Measurements from ENCODE around the gene TOR1A.

The TOR1A gene

GRCh38 chr9:129864991-129865647, 41.2 kb upstream of the TOR1A start:
- Histone ChIP-seq H3K36me3 (ENCODE audit: control insufficient read depth, insufficient read depth, low read length) (peaks cover 15% of the 10 kb centered on the region), H3K27me3 (replicated peaks; ENCODE audit: control insufficient read depth, insufficient read depth, low read length, poor library complexity, severe bottlenecking) (no peaks in the 10 kb centered on the region), H3K4me3 (ENCODE audit: insufficient read depth, low read depth, low read length, poor library complexity, severe bottlenecking) (no peak overlapping the region), H3K4me1 (ENCODE audit: control insufficient read depth, insufficient read depth, low read length, poor library complexity, severe bottlenecking) (peaks cover 80% of the 10 kb centered on the region), H3K9me3 (ENCODE audit: control insufficient read depth, low read length) (no peaks in the 10 kb centered on the region), H3K27ac (ENCODE audit: insufficient read depth, low read length, poor library complexity, severe bottlenecking) (peak overlapping the region; percentile 35)
- no peak for DNase-seq

GRCh38 chr9:129863059-129863690, 39.2 kb upstream of the TOR1A start:
- peak; percentile 58 to 74 (median 74) for DNase-seq
- no peaks in the 10 kb centered on the region for H3K27me3 ChIP-seq (replicated peaks; ENCODE audit: control insufficient read depth, insufficient read depth, low read length, poor library complexity, severe bottlenecking)
- H3K4me1 ChIP-seq (ENCODE audit: control insufficient read depth, insufficient read depth, low read length, poor library complexity, severe bottlenecking), result peaks cover 61% of the 10 kb centered on the region
- H3K9me3 ChIP-seq (ENCODE audit: control insufficient read depth, low read length), result no peaks in the 10 kb centered on the region
- H3K4me3 ChIP-seq (ENCODE audit: insufficient read depth, low read depth, low read length, poor library complexity, severe bottlenecking), result peak overlapping the region; percentile 4
- peak overlapping the region; percentile 57 for H3K27ac ChIP-seq (ENCODE audit: insufficient read depth, low read length, poor library complexity, severe bottlenecking)
- peaks cover 23% of the 10 kb centered on the region for H3K36me3 ChIP-seq (ENCODE audit: control insufficient read depth, insufficient read depth, low read length)

GRCh38 chr9:129861447-129861827, 37.5 kb upstream of the TOR1A start:
- H3K36me3 ChIP-seq (ENCODE audit: control insufficient read depth, insufficient read depth, low read length), result peaks cover 40% of the 10 kb centered on the region
- peaks cover 43% of the 10 kb centered on the region for H3K4me1 ChIP-seq (ENCODE audit: control insufficient read depth, insufficient read depth, low read length, poor library complexity, severe bottlenecking)
- DNase-seq, result no peak
- H3K27me3 ChIP-seq (replicated peaks; ENCODE audit: control insufficient read depth, insufficient read depth, low read length, poor library complexity, severe bottlenecking), result no peaks in the 10 kb centered on the region
- no peaks in the 10 kb centered on the region for H3K9me3 ChIP-seq (ENCODE audit: control insufficient read depth, low read length)
- peak overlapping the region; percentile 21 for H3K27ac ChIP-seq (ENCODE audit: insufficient read depth, low read length, poor library complexity, severe bottlenecking)
- no peak overlapping the region for H3K4me3 ChIP-seq (ENCODE audit: insufficient read depth, low read depth, low read length, poor library complexity, severe bottlenecking)

- no peak for DNase-seq
- Histone ChIP-seq H3K36me3 (ENCODE audit: control insufficient read depth, insufficient read depth, low read length) (peaks cover 46% of the 10 kb centered on the region), H3K4me1 (ENCODE audit: control insufficient read depth, insufficient read depth, low read length, poor library complexity, severe bottlenecking) (peaks cover 37% of the 10 kb centered on the region), H3K27me3 (replicated peaks; ENCODE audit: control insufficient read depth, insufficient read depth, low read length, poor library complexity, severe bottlenecking) (no peaks in the 10 kb centered on the region), H3K27ac (ENCODE audit: insufficient read depth, low read length, poor library complexity, severe bottlenecking) (peak overlapping the region; percentile 21), H3K4me3 (ENCODE audit: insufficient read depth, low read depth, low read length, poor library complexity, severe bottlenecking) (no peak overlapping the region), H3K9me3 (ENCODE audit: control insufficient read depth, low read length) (no peaks in the 10 kb centered on the region)
Observed at GRCh38 chr9:129860653-129861446, 36.9 kb upstream of the TOR1A start.

DNA sequence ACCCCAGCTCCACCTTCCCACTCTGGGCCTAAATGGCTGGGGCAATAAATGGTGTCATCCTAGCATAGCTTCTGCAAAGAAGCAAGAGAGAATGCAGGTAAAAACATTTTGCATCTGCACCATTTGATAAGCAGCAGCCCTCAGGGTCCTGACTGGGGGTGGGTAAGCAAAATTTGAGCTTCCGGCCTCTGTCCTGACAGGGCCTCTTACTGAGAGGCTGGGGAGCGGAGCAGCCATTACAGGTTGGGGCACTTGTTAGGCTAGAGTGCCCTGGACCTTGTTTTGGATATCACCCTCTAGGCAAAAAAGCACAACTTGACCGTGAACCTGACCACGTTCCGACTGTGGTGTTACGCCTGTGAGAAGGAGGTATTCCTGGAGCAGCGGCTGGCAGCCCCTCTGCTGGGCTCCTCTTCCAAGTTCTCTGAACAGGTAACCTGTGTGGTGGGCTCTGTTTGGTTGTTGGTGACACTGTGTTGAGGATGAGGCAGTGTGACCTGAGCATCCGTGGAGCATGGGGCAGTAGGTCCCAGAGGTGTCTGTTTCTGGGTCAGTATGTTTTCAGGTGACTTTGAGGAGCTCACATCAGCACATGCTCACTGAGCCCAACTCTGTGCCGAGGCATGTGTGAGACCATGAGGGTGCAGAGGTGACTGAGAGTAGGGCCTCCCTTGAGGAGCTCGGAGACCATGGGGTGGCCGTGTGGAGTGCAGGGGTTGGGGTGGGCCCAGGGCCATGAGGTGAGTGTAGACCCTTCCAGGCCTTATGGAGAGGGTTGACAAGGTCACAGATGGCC, 34.4 kb upstream of the TOR1A start:
- Histone ChIP-seq H3K36me3 (ENCODE audit: control insufficient read depth, insufficient read depth, low read length) (peaks cover 61% of the 10 kb centered on the region), H3K4me1 (ENCODE audit: control insufficient read depth, insufficient read depth, low read length, poor library complexity, severe bottlenecking) (peaks cover 36% of the 10 kb centered on the region)

GRCh38 chr9:129857207-129857606, 33.3 kb upstream of the TOR1A start:
- peaks cover 26% of the 10 kb centered on the region for H3K4me1 ChIP-seq (ENCODE audit: control insufficient read depth, insufficient read depth, low read length, poor library complexity, severe bottlenecking)
- H3K4me3 ChIP-seq (ENCODE audit: insufficient read depth, low read depth, low read length, poor library complexity, severe bottlenecking), result no peak overlapping the region
- H3K27me3 ChIP-seq (replicated peaks; ENCODE audit: control insufficient read depth, insufficient read depth, low read length, poor library complexity, severe bottlenecking), result no peaks in the 10 kb centered on the region
- H3K36me3 ChIP-seq (ENCODE audit: control insufficient read depth, insufficient read depth, low read length), result peaks cover 73% of the 10 kb centered on the region
- DNase-seq, result no peak
- H3K27ac ChIP-seq (ENCODE audit: insufficient read depth, low read length, poor library complexity, severe bottlenecking), result no peak overlapping the region
- H3K9me3 ChIP-seq (ENCODE audit: control insufficient read depth, low read length), result no peaks in the 10 kb centered on the region

More for the DNA sequence above, 34.4 kb upstream of the TOR1A start:
- H3K27me3 ChIP-seq (replicated peaks; ENCODE audit: control insufficient read depth, insufficient read depth, low read length, poor library complexity, severe bottlenecking), result no peaks in the 10 kb centered on the region
- H3K27ac ChIP-seq (ENCODE audit: insufficient read depth, low read length, poor library complexity, severe bottlenecking), result peak overlapping the region; percentile 25
- no peak overlapping the region for H3K4me3 ChIP-seq (ENCODE audit: insufficient read depth, low read depth, low read length, poor library complexity, severe bottlenecking)
- H3K9me3 ChIP-seq (ENCODE audit: control insufficient read depth, low read length), result no peaks in the 10 kb centered on the region
- DNase-seq, result no peak

GRCh38 chr9:129854588-129855110, 30.7 kb upstream of the TOR1A start:
- Histone ChIP-seq H3K4me1 (ENCODE audit: control insufficient read depth, insufficient read depth, low read length, poor library complexity, severe bottlenecking) (peaks cover 9% of the 10 kb centered on the region), H3K9me3 (ENCODE audit: control insufficient read depth, low read length) (no peaks in the 10 kb centered on the region), H3K27me3 (replicated peaks; ENCODE audit: control insufficient read depth, insufficient read depth, low read length, poor library complexity, severe bottlenecking) (no peaks in the 10 kb centered on the region), H3K27ac (ENCODE audit: insufficient read depth, low read length, poor library complexity, severe bottlenecking) (no peak overlapping the region), H3K36me3 (ENCODE audit: control insufficient read depth, insufficient read depth, low read length) (peaks cover 78% of the 10 kb centered on the region), H3K4me3 (ENCODE audit: insufficient read depth, low read depth, low read length, poor library complexity, severe bottlenecking) (no peak overlapping the region)
- DNase-seq, result no peak

DNA sequence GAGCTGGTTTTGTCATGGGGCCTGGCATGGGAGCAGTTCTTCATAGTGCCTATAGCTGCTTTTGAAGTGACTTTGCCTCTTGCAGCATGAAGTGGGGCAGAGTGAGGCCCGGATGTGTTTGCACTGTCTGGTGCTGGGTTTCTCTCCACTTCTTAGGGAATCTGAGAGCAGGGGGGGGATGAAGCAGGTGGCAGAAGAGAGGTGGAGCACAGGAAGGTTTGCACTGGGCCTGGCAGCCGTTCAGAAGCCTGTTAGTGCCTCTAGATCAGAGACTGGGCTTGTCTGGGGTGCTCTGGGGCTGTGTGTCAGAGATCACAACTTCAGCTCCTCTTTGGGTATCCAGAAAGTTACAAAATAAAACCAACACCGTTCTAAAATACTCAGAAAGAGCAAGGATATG, 29.7 kb upstream of the TOR1A start:
- no peak overlapping the region for H3K27ac ChIP-seq (ENCODE audit: insufficient read depth, low read length, poor library complexity, severe bottlenecking)
- H3K4me3 ChIP-seq (ENCODE audit: insufficient read depth, low read depth, low read length, poor library complexity, severe bottlenecking), result no peak overlapping the region
- H3K36me3 ChIP-seq (ENCODE audit: control insufficient read depth, insufficient read depth, low read length), result peaks cover 75% of the 10 kb centered on the region
- peaks cover 9% of the 10 kb centered on the region for H3K4me1 ChIP-seq (ENCODE audit: control insufficient read depth, insufficient read depth, low read length, poor library complexity, severe bottlenecking)
- H3K9me3 ChIP-seq (ENCODE audit: control insufficient read depth, low read length), result no peaks in the 10 kb centered on the region
- DNase-seq, result no peak
- no peaks in the 10 kb centered on the region for H3K27me3 ChIP-seq (replicated peaks; ENCODE audit: control insufficient read depth, insufficient read depth, low read length, poor library complexity, severe bottlenecking)

DNA sequence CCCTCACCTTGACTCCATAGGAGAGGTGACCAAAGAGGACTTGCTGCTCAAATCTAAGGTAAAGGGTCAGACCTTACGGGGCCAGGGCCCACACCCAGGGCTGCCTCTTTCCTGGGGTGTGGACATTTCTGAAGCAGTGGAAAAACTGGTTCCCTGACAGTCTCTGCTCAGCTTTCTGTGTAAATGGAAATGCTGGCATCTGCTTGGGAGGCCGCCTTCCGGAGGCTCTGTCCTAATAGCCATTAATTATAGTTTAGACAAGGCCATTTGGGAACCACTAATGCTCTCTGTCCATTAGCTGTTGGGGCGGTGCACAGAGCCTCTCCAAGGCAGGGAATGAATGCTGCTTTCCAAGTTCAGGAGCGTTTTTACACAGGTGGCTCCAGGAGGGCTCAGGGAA, 28.6 kb upstream of the TOR1A start:
- Histone ChIP-seq H3K4me3 (ENCODE audit: insufficient read depth, low read depth, low read length, poor library complexity, severe bottlenecking) (no peak overlapping the region), H3K4me1 (ENCODE audit: control insufficient read depth, insufficient read depth, low read length, poor library complexity, severe bottlenecking) (peaks cover 9% of the 10 kb centered on the region), H3K27ac (ENCODE audit: insufficient read depth, low read length, poor library complexity, severe bottlenecking) (no peak overlapping the region), H3K9me3 (ENCODE audit: control insufficient read depth, low read length) (no peaks in the 10 kb centered on the region), H3K36me3 (ENCODE audit: control insufficient read depth, insufficient read depth, low read length) (peaks cover 65% of the 10 kb centered on the region), H3K27me3 (replicated peaks; ENCODE audit: control insufficient read depth, insufficient read depth, low read length, poor library complexity, severe bottlenecking) (no peaks in the 10 kb centered on the region)
- no peak for DNase-seq

All from effector memory CD4-positive, alpha-beta T cell (primary cell).